Transverse colon (tissue), 4 donors: Measurements from ENCODE around the gene TMEM192. TPM values are rescaled to one million over a fixed set of nuclear protein-coding genes. Genes with fewer than 3 reads are reported as not detected.
"Not testable (repeated sequence)": the region's sequence is repeated elsewhere in the genome, so short reads cannot be mapped to it uniquely, and the experiment has no call there.

Source experiments
- DNase-seq: peaks from one replicate; pipeline ENCODE4 v3.0.0-alpha.2; 2019
- H3K27ac ChIP-seq, 4 donors: fragments of 200-600 bp; sonication (generic); 2 replicates each; pipeline ENCODE4 v1.5.1; 2016 to 2018; ENCODE audit warnings: inconsistent platforms in 4 of 4
- H3K27me3 ChIP-seq: fragments of 200-600 bp; sonication (generic); 2 replicates; pipeline ENCODE4 v1.5.1; 2017; ENCODE audit warnings: inconsistent platforms
- H3K36me3 ChIP-seq, 4 donors: fragments of 200-600 bp; sonication (generic); 2 replicates each; pipeline ENCODE4 v1.5.1; 2017 to 2019; ENCODE audit warnings: inconsistent platforms in 4 of 4
- H3K4me1 ChIP-seq, 4 donors: fragments of 200-600 bp; sonication (generic); 2 replicates each; pipeline ENCODE4 v1.5.1; 2017 to 2020; ENCODE audit warnings: inconsistent platforms in 4 of 4
- H3K4me3 ChIP-seq, 4 donors: fragments of 200-600 bp; sonication (generic); 1 replicate in 1 of 4; 2 replicates in 3 of 4; pipeline versions ENCODE4 v1.5.1 to v1.6.1; 2017 to 2019; ENCODE audit warnings: inconsistent platforms in 4 of 4
- H3K9me3 ChIP-seq, 2 donors: fragments of 200-600 bp; sonication (generic); 2 replicates each; pipeline ENCODE4 v1.5.1; 2017 to 2019; ENCODE audit warnings: inconsistent platforms in 2 of 2
- CTCF ChIP-seq, 5 experiments: fragments of 200-600 bp in 3 of 5; fragments of 450-650 bp in 2 of 5; sonication (generic) in 3 of 5; IDR thresholded peaks; 1 replicate in 2 of 5; 2 replicates in 3 of 5; pipeline ENCODE4 v1.5.1; 2016 to 2017; ENCODE audit warnings: antibody characterized with exemption in 5 of 5, inconsistent platforms in 3 of 5, mild to moderate bottlenecking in 2 of 5, moderate library complexity in 1 of 5
- EP300 ChIP-seq: sonication (generic); formaldehyde crosslinking; IDR thresholded peaks from one replicate; pipeline ENCODE4 v1.6.1; 2017; ENCODE audit warnings: antibody characterized with exemption, low read depth
- POLR2A ChIP-seq: fragments of 450-650 bp; IDR thresholded peaks from one replicate; pipeline ENCODE4 v1.6.1; 2016; ENCODE audit warnings: antibody characterized with exemption, mild to moderate bottlenecking, moderate library complexity
- POLR2AphosphoS5 ChIP-seq, 3 donors: sonication (generic); formaldehyde crosslinking; IDR thresholded peaks; one replicate each; pipeline ENCODE4 v1.6.1; 2016; ENCODE audit warnings: antibody characterized with exemption in 3 of 3
- WGBS, 2 donors: methylation state at CpG; one replicate each; pipeline ENCODE4 v1.1.5; 2018; ENCODE audit warnings: low coverage in 1 of 2; 5-methylcytosine and 5-hydroxymethylcytosine counted together
- in situ Hi-C, 4 donors: fragments of 200-750 bp; cut with MboI; loops; one replicate each; pipeline versions ENCODE4 v1.15.0 to v1.15.1; 2017; ENCODE audit warnings: low sequenced_read_pairs in 3 of 4, low pct_ligation_motif_present in 1 of 4, low pct_unique_long_range_greater_than_20kb in 1 of 4
- intact Hi-C: fragments of 100-400 bp; cut with DNase I; formaldehyde crosslinking; loops from one replicate; pipeline ENCODE4 v1.15.1; 2023; ENCODE audit warnings: low total_unique reads
- total RNA-seq, 4 donors: library from RNA; depleted of rRNA; stranded (reverse); fragments of >200 nt; gene quantifications; one replicate each; pipeline ENCODE4 v1.1.0, GENCODE V29; 2016

TMEM192 gene
- total RNA-seq, 4 donors from 2014 or later: 2.4 to 20.3 (median 12.4) TPM

DNA sequence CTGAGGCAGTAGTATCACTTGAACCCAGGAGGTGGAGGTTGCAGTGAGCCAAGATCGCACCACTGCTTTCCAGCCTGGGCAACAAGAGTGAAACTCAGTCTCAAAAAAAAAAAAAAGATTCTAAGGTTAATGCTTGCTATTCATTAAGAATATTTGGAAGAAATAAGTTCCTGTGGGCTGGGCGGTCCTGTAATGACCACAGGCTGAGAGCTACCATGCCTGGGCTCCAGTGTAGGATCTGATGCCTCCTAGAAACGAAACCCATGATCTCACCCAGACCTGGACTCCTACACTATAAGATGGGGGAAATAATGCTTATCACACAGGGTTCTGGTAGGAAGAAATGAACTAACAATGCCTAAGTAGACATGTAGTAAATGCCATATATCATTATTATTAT, 17.8 kb downstream of the TMEM192 start:
- Histone ChIP-seq H3K4me1 (no peaks in the 10 kb centered on the region), H3K27ac (no peak overlapping the region), H3K27me3 (no peaks in the 10 kb centered on the region), H3K9me3 (no peaks in the 10 kb centered on the region), H3K4me3 (no peak overlapping the region), H3K36me3 (peaks cover 0 to 24% (median 12%) of the 10 kb centered on the region in 4 donors)
- DNase-seq: no peak
- no peak for TF ChIP-seq POLR2AphosphoS5 (IDR thresholded peaks at IDR 0.05)
- TF ChIP-seq POLR2A: no peak
- TF ChIP-seq EP300: no peak
- no peak for TF ChIP-seq CTCF (IDR thresholded peaks at IDR 0.05)
- WGBS, 2 donors: 80 to 90% methylated on average over 2 to 3 of the region's 3 CpGs
- intact Hi-C loops: no loop called here
- in situ Hi-C loops: loop anchor here in 2 of 4 donors (25.0 kb wide), 1 partner anchor 308 kb away; no protein-coding TSS in a partner anchor

DNA sequence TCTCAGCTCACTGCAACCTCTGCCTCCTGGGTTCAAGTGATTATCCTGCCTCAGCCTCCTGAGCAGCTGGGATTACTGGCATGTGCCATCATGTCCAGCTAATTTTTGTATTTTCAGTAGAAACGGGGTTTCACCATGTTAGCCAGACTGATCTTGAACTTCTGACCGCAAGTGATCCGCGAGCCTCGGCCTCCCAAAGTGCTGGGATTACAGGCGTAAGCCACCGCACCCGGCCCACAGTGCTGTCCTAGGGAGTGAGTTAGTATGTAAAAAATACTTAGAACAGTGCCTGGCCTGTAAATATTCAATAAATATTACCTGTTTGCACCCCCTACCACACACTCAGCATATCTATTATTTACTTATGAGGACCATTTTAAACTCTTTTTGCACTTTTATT, 20.5 kb downstream of the TMEM192 start:
- in situ Hi-C loops: loop anchor here in 2 of 4 donors (25.0 kb wide), 1 partner anchor 305 kb away; no protein-coding TSS in a partner anchor
- H3K27me3 ChIP-seq, H3K9me3 ChIP-seq, intact Hi-C loops, H3K27ac ChIP-seq, DNase-seq, H3K4me3 ChIP-seq, H3K4me1 ChIP-seq: not testable (repeated sequence)
- peaks cover 0 to 20% (median 6%) of the 10 kb centered on the region in 4 donors for H3K36me3 ChIP-seq
- WGBS, 2 donors: 97% methylated on average over 8 of the region's 8 CpGs; no CpG with 5 or more reads in 1 of the 2 donors

DNA sequence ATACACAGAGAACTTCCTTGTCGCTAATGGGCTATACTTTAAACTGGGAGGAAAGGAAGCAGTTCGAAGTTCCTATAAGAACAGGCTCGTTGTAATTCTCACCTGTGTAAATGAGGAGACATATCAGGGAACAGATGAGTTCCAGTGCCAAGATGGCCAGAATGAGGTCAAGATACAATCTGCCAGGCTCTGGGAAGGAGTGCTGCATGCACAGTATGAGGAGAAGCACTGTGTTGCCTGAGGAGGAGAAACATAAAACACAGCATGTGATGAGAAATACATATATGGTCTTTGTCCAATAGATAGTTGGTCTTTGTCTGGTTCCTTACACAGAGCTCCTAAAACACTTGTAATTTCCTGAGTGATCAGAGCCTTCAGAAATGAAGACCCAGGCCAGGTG, 24.3 kb downstream of the TMEM192 start:
- intact Hi-C loops: no loop called here
- TF ChIP-seq CTCF (IDR thresholded peaks at IDR 0.05): no peak
- no peak for TF ChIP-seq POLR2A
- no peak for TF ChIP-seq EP300
- no peak for TF ChIP-seq POLR2AphosphoS5 (IDR thresholded peaks at IDR 0.05)
- H3K9me3 ChIP-seq: no peaks in the 10 kb centered on the region
- 76% methylated on average over 3 of the region's 3 CpGs for WGBS, 2 donors
- no peak overlapping the region for H3K27ac ChIP-seq
- peaks cover 0 to 26% (median 10%) of the 10 kb centered on the region in 4 donors for H3K36me3 ChIP-seq
- H3K4me3 ChIP-seq: no peak overlapping the region
- no peaks in the 10 kb centered on the region for H3K27me3 ChIP-seq
- H3K4me1 ChIP-seq: no peaks in the 10 kb centered on the region
- no peak for DNase-seq
- in situ Hi-C loops: loop anchor here in 2 of 4 donors (25.0 kb wide), 1 partner anchor 301 kb away; no protein-coding TSS in a partner anchor

DNA sequence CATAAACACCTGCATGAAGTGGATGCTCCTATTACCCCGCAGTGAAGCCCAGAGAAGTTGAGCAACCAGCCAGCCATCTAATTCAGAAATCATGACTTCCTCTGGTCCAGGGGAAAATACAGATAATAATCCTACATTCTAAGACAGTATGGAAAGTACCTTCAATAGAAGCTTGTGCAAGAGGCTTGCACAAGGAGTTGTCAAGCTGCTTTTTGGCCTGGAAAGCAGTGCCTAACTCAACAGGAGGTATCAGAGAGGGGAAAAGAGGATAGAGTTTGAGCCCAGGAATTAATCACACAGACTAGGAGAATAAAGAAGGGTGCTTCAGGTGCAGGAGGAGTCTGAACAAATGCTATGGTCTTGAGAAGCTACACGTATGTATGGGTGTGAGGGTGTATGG, 26.7 kb downstream of the TMEM192 start:
- in situ Hi-C loops (loop anchor here in 2 of 4 donors (25.0 kb wide), 1 partner anchor 299 kb away; no protein-coding TSS in a partner anchor), intact Hi-C loops (no loop called here)
- DNase-seq: no peak
- Histone ChIP-seq H3K9me3 (no peaks in the 10 kb centered on the region), H3K36me3 (peaks cover 0 to 26% (median 10%) of the 10 kb centered on the region in 4 donors), H3K4me1 (no peaks in the 10 kb centered on the region), H3K27ac (no peak overlapping the region), H3K4me3 (no peak overlapping the region), H3K27me3 (no peaks in the 10 kb centered on the region)
- TF ChIP-seq POLR2A (no peak), POLR2AphosphoS5 (IDR thresholded peaks at IDR 0.05) (no peak), CTCF (IDR thresholded peaks at IDR 0.05) (no peak), EP300 (no peak)
- WGBS, 2 donors: 90 to 100% methylated on average over 2 of the region's 2 CpGs

GRCh38 chr4:165084787-165085186, 27.9 kb downstream of the TMEM192 start:
- H3K4me3 ChIP-seq, H3K9me3 ChIP-seq, H3K4me1 ChIP-seq, intact Hi-C loops, H3K27me3 ChIP-seq, DNase-seq, H3K27ac ChIP-seq: not testable (repeated sequence)
- in situ Hi-C loops: loop anchor here in 2 of 4 donors (25.0 kb wide), 1 partner anchor 297 kb away; no protein-coding TSS in a partner anchor
- 80 to 97% methylated on average over 1 to 7 of the region's 7 CpGs for WGBS, 2 donors
- peaks cover 0 to 26% (median 10%) of the 10 kb centered on the region in 4 donors for H3K36me3 ChIP-seq
